ENCODE results near the gene CHID1.

DNA sequence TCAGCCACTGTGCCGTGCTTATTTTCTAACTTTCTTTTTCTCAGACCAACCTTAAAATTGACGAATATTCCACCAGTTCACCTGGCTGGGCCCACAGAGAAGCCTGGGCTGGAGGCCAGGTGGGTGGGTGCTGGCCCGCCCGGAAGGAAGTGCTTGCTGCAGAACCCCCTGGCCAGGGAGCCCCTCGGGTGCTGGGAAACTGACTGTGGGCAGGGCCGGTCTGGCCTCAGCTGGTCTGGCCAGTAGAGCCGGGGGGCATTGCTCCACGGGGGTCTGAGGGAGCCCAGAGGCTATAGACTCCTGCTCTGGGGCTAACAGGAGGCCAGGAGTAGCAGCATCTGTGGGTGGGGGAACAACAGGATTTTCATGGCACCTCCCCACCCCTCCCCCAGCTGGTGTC lies 6.8 kb upstream of the CHID1 start:
- TF ChIP-seq POLR2A (IDR thresholded peaks at IDR 0.05; ENCODE audit: low read depth, low read length) (no peak), MAZ (IDR thresholded peaks at IDR 0.05; ENCODE audit: borderline replicate concordance, low read depth, low read length) (no peak), FOS (IDR thresholded peaks at IDR 0.05; ENCODE audit: low read depth, low read length) (no peak), CHD1 (IDR thresholded peaks at IDR 0.05; ENCODE audit: low read depth, low read length) (no peak), SMC3 (IDR thresholded peaks at IDR 0.05; ENCODE audit: low read depth, low read length) (no peak), MAFK (IDR thresholded peaks at IDR 0.05; ENCODE audit: low read depth, low read length) (no peak), BHLHE40 (IDR thresholded peaks at IDR 0.05; ENCODE audit: low read depth, low read length) (no peak), MXI1 (IDR thresholded peaks at IDR 0.05; ENCODE audit: borderline replicate concordance, low read depth, low read length) (no peak), RFX5 (IDR thresholded peaks at IDR 0.05; ENCODE audit: low read depth, low read length) (no peak), CEBPB (IDR thresholded peaks at IDR 0.05; ENCODE audit: low read depth, low read length) (no peak)
- TF ChIP-seq, protein P1, sequence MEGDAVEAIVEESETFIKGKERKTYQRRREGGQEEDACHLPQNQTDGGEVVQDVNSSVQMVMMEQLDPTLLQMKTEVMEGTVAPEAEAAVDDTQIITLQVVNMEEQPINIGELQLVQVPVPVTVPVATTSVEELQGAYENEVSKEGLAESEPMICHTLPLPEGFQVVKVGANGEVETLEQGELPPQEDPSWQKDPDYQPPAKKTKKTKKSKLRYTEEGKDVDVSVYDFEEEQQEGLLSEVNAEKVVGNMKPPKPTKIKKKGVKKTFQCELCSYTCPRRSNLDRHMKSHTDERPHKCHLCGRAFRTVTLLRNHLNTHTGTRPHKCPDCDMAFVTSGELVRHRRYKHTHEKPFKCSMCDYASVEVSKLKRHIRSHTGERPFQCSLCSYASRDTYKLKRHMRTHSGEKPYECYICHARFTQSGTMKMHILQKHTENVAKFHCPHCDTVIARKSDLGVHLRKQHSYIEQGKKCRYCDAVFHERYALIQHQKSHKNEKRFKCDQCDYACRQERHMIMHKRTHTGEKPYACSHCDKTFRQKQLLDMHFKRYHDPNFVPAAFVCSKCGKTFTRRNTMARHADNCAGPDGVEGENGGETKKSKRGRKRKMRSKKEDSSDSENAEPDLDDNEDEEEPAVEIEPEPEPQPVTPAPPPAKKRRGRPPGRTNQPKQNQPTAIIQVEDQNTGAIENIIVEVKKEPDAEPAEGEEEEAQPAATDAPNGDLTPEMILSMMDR (conservative IDR thresholded peaks at IDR 0.05; ENCODE audit: low read depth, low read length): no peak
- TF ChIP-seq, protein P2, sequence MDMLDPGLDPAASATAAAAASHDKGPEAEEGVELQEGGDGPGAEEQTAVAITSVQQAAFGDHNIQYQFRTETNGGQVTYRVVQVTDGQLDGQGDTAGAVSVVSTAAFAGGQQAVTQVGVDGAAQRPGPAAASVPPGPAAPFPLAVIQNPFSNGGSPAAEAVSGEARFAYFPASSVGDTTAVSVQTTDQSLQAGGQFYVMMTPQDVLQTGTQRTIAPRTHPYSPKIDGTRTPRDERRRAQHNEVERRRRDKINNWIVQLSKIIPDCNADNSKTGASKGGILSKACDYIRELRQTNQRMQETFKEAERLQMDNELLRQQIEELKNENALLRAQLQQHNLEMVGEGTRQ (IDR thresholded peaks at IDR 0.05; ENCODE audit: low read depth, low read length): no peak
